HG03342 (cell line): ENCODE measurements around the gene APCDD1.
"Not testable (repeated sequence)": the region's sequence is repeated elsewhere in the genome, so short reads cannot be mapped to it uniquely, and the experiment has no call there.

Source experiments
- ATAC-seq: cut with Tn5 transposase; IDR thresholded peaks from one replicate; pipeline ENCODE4 v1.9.1; 2021; ENCODE audit warnings: mild to moderate bottlenecking, moderate library complexity; ENCODE audit not compliant: unreplicated experiment

The APCDD1 gene

GRCh38 chr18:10524507-10525370, 70.3 kb downstream of the APCDD1 start:
- ATAC-seq: no peak

- ATAC-seq: no peak
Observed at GRCh38 chr18:10525371-10525691, 70.9 kb downstream of the APCDD1 start.

- peak; percentile 74 for ATAC-seq
Observed at GRCh38 chr18:10525697-10526560, 71.5 kb downstream of the APCDD1 start, which contains the start of gene NAPG. NAPG (plus strand) TSS chr18:10526027; CDS start chr18:10526103, 76 bp downstream.

- ATAC-seq: no peak
Observed at GRCh38 chr18:10526561-10526949, 72.1 kb downstream of the APCDD1 start.

- ATAC-seq: no peak
Observed at GRCh38 chr18:10528439-10528838, 74.0 kb downstream of the APCDD1 start.

- no peak for ATAC-seq
Observed at GRCh38 chr18:10530002-10530401, 75.6 kb downstream of the APCDD1 start.

GRCh38 chr18:10530852-10531251, 76.4 kb downstream of the APCDD1 start:
- ATAC-seq: no peak

GRCh38 chr18:10533111-10533510, 78.7 kb downstream of the APCDD1 start:
- ATAC-seq: no peak

- ATAC-seq: no peak
Observed at GRCh38 chr18:10536280-10536679, 81.8 kb downstream of the APCDD1 start.

- no peak for ATAC-seq
Observed at GRCh38 chr18:10537765-10538164, 83.3 kb downstream of the APCDD1 start.

GRCh38 chr18:10539124-10539523, 84.7 kb downstream of the APCDD1 start:
- not testable (repeated sequence) for ATAC-seq
